Stimulated activated CD4-positive, alpha-beta T cell treated with anti-CD3 and anti-CD28 coated beads, Interleukin-1b, Interleukin-23, amount 100 ng/mL, for 48 hours (primary cell): ENCODE data around the gene ASCL2.
"Not testable (repeated sequence)": the region's sequence is repeated elsewhere in the genome, so short reads cannot be mapped to it uniquely, and the experiment has no call there.

ENCODE experiments used
- DNase-seq: peaks from one replicate; pipeline ENCODE4 v3.0.0-alpha.2; 2020

The ASCL2 gene

GRCh38 chr11:2259466-2259830 is 10.9 kb downstream of the ASCL2 start:
- DNase-seq = no peak

DNA sequence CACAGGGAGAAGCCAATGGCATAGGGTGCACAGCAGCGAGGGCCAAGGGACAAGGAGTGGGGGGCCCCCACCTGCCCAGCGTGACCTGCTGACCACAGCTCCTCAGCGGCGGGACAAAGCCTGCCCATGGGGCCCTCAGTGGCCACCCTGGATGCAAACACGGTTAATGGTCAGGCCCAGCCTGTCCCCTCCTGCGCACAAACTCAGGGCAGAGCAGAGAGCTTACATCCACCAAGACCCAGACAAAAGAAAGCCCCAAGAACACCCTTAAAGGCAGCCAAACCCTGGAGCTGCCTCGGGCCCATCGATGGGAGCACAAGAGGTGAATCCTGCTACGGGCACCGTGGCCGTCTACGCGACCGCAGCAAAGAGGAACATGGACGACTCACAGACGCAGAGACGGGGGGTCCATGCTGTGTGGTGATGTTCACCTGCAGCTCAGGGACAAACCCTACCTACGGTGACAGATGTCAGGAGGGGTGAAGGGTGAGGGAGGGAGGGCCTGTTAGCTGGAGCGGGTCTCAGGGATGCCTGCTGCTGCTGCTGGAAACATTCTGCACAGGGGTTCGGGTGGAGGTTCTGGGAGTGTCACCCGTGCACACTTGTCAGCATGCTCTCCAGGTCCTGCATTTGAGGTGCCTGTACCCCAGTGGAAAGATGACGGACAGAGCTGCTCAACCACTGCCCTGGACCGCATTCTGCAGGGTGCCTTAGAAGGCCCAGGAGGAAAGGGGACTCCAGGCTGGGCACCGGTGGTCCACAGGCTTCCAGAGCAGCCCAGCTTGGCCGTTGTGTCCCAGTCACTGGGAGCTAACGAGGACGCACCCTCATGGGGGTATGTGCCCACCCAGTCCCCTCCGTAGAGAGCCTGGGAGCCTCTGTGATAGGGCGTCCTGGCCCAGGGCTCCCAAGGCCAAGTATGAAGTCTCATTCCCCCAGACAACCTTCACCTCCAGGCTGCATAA is 11.6 kb downstream of the ASCL2 start:
- no peak for DNase-seq

DNA sequence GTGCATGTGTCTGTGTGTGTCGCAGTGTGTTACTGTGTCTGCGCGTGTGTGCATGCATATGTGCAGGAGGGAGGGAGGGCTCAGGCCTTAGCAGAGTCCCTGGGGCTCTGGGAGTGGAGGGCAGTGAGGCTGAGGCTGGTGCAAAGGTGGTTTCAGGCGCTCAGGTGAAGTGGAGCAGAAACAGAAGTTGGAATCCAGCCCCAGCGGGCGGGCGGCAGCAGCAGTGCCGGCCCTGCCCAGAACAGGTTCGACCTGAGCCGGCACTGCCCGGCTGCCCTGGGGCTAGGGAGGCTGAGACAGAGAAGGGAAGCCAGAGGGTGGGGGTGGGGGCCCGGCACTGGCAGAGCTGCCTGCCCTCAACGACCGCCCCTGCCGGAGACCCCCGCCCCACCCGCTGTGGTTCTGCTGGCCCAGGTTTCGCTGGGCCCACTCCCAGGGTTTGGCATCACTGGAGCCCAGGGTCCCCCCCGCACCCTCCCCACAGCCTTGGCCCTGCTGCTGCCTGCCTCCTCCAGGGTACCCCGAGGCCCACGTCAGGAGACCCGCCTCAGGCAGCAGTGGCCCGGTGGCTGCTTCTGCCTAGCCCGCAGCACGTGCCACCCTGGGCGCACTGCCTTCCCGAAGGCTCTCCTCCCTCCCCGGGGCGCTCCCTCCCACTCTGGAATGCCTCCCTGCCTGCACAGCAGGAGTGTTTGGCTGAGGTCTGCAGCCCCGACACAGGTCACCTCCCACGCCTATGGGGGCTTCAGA is 13.3 kb downstream of the ASCL2 start:
- no peak for DNase-seq

DNA sequence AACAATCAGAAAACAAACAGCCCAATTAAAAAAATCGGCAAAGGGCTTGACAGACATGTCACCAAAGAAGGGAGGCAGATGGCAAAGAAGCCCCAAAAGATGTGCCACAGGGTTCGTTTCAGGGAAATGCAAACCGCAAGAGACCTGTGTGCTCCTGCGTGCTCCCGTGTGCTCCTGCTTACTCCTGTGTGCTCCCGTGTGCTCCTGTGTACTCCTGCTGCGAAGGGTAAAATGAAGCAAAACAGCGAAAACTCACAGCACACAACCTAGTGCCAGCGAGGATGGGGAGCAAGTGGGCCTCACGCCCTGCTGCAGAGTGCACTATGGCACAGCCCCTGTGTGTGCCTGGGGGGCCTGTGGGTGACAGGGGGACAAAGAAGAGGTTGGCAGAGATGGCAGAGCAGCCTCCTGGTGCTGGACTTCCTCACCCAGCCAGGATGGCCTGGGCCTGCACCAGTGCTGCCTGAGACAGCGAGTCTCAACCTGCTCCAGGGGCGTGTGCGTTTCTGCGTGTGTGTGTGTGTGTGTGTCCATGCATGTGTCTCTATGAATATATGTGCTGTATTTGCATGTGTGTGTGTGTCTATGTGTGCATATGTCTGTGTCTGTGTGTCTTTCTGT is 14.0 kb downstream of the ASCL2 start:
- no peak for DNase-seq

DNA sequence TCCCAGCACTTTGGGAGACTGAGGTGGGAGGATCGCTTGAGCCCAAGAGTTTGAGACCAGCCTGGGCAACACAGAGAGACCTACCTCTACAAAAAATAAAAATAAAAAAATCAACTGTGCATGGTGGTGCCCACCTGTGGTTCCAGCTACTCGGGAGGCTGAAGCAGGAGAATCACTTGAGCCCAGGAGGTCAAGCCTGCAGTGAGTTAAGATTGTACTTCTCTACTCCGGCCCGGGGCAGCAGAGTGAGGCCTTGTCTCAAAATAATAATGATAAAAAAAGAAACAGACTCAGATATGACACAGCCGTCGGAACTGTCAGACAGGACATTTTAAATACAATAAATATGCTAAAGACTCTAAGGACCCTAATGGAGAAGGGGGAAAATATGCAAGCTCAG is 18.4 kb downstream of the ASCL2 start:
- no peak for DNase-seq

- no peak for DNase-seq
These were observed 19.2 kb downstream of the ASCL2 start for GRCh38 chr11:2251138-2251537.

GRCh38 chr11:2250485-2250884 is 19.9 kb downstream of the ASCL2 start:
- DNase-seq = no peak

DNA sequence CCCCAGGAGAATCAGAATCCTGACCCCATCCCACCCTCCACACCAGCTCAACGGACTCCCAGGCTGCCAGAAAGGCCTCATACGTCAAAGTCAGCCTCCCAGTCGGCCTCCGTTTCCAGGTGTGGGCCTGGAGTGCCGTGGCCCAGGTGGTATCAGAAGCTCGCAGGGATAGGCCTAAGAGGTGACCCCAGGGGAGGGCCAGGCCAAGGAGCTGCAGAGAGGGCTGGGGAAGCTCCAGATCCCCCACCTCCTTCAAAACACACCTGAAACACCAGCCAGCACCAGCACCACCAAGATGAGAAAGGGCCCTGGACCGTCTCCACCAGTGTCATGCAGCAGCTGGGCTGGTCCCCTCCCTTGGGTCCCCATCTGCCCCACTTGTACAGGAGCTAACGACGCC is 20.3 kb downstream of the ASCL2 start:
- DNase-seq = no peak

DNA sequence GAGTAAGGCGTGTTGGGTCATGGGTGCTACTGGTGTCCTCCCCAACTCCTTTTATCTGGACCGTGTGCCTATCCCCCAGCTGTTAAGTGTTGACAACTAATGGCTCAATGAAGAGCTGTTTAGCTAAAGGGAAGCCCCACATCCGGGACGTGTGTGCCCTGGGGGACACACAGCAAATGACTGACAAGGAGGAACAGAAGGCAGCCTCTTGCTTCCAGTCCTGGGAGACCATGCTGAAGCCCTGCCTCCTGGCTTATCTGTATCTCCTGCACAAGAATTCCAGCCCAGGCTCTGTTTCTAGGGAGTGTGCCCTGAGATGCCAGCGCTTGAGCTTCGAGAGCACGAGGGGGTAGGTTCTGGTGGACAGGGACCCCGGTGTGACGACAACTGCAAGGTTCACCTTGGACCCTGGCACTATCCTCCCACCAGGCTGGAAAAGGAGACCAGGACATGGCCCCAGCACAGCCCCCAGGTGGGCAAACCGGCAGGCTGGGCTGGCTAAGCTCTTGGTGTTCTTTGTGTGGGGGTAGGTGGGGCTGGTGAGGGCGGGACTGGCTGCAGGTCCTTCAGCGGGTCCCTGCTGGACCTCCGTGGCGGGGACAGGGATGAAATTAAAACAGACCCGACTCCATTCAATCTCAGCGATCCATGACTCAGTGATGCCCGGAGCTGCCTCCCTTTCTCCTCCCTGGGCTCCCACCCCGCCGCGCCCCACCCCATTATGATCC is 21.0 kb downstream of the ASCL2 start:
- no peak for DNase-seq

DNA sequence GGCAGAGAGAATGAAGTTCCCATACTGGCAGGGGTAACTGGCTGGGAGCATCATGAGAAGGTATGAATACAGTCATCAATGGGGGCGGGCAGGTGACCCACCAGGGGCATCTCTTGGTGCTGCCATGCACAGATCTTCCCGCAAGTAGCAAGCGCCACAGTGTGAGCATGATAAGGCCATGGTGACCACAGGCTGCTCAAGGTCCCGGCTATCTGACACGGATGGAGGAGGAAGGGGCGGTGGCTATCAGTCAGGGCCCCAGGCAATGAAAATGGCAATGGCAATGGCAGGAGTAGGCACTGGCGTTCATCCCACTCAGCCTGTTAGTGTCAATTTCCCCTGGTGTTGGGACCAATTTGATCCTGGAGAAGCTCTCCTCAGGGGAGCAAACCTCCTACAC is 21.6 kb downstream of the ASCL2 start:
- DNase-seq = no peak

DNA sequence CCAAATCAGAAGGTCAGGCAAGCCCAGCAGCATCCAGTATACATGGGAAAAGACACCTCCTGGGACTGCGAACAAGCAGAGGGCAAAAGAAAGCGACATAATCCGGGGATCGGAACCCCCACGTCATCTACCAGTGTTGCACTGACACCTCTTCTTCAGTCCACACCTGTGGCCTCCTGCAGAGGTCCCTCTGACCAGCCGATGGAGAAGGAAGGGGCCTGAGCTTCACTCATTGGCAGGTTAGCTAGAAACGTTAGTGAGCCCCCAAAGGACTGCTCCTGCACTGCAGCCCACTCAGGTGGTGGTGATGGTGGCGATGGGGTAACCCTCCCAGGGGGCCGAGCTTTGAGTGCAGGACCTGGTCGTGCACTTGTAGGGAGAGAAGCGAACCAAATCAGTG is 22.1 kb downstream of the ASCL2 start:
- DNase-seq = no peak

GRCh38 chr11:2247496-2247895 is 22.9 kb downstream of the ASCL2 start:
- no peak for DNase-seq

DNA sequence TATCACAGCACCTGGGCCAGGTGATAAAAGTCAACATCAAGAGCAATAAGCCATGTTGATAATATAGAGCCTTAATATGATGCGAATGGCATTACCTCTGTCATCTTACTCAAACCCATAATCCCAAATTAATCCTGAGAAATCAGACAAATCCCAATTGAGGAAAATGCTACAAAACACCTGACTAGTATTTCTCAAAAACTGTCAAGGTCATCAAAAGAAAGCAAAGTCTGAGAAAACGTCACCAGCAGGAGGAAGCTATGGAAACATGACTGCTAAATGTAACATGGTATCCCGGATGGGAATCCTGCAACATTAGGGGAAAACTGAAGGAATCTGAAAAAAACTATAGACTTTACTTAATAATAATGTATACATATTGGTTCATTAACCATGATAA is 29.6 kb downstream of the ASCL2 start:
- DNase-seq = no peak

GRCh38 chr11:2237457-2238238 is 32.7 kb downstream of the ASCL2 start:
- no peak for DNase-seq

GRCh38 chr11:2236381-2237134 is 33.8 kb downstream of the ASCL2 start:
- not testable (repeated sequence) for DNase-seq

GRCh38 chr11:2235588-2236326 is 34.6 kb downstream of the ASCL2 start:
- no peak for DNase-seq

GRCh38 chr11:2234963-2235362 is 35.4 kb downstream of the ASCL2 start:
- no peak for DNase-seq

- DNase-seq = no peak
These were observed 36.5 kb downstream of the ASCL2 start for GRCh38 chr11:2233693-2234455.

DNA sequence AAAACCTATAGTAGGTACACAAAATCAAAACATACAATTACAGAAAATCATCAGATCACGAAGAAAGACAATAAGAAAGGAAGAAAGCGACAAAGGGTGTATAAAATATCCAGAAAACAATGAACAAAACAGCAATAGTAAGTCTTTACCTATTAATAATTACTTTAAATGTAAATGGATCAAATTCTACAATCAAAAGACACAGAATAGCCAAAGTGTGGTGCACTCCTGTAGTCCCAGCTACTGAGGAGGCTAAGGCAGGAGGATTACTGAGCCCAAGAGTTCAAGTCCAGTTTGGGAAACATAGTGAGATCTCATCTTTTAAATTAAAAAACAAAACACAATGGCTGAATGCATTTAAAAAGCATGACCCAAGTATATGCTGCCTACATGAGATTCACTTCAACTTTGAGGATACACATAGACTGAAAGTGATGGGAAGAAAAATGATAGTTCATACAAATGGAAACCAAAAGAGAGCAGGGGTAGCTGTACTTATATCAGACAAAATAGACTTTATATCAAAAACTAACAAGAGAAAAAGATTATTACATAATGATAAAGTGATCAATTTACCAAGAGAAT is 40.6 kb downstream of the ASCL2 start:
- no peak for DNase-seq

- DNase-seq = no peak
These were observed 46.1 kb downstream of the ASCL2 start for GRCh38 chr11:2224254-2224653.
